Fibroblast of skin of left quadriceps (primary cell): ENCODE data around the gene SIK3.

ENCODE experiments used
- DNase-seq, 2 experiments: peaks; one replicate each; pipeline ENCODE4 v3.0.0-alpha.2; 2013; ENCODE audit warnings: low read depth in 2 of 2

The SIK3 gene

DNA sequence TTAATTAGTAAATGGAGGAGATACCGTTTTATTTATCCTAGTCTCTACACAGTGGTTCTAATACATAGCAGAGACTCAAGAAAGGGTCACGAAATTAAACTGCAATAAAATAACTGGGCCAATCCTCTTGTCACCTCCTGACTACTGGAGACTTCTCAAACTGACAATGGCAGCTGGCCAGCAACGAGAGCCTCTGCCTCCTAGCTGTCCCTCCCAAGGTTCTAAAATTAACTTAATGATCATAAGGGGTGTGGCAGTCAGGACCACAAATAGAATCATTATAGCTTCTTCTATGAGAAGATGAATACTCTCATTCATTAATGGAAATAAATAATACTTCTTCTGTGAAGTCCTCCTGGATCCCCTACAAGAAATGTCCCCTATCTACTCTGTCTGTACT, 197.0 kb downstream of the SIK3 start:
- no peak for DNase-seq

DNA sequence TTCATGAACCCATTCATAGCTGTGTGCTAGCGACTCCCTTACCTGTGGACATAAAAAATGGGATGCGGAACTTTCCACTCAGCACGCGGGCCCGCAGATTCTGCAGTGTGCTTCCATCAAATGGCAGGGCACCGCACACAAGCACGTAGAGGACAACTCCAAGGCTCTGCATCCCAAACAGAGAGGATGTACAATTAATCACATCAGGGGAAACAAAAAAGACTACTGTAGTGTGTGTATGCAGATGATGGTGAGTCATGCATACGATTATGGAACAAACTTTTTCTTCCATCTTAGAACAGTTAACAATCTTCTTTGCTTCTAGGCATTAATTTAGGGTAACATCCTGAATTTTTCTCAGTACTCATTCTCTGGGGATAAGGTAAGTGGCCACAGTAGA, 202.0 kb downstream of the SIK3 start:
- no peak for DNase-seq

DNA sequence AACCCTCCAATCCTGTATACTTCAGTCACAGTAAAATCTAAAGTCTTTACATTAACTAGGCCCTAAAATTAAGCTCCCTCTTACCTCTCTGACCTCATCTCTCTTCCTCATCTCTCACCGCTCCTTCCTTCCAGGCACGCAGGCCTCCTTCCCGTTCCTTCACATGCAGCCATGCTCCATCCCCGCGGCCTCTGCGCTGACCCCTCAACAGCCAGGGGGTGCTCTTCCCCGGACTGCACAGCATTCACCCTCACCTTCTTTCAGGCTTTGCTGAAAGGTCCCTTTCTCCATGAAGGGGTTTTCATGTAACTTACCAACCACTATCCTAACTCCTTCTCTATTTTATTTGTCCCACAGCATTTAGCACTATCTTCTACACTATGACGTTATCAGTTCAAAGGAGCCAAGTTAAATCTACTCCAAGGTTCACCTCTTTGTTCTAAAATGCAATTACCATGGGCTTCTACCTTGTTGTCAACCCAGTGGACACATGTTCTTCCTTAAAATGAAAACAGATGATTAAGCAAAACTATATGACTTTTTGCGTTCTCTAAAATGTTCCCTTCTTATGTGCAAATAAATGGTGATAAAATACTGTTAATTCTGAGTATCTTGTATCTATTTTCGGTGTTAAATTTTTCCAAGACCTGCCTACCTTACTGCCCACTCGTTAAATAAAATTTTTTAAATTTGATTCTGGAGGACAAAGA, 203.0 kb downstream of the SIK3 start:
- no peak for DNase-seq

DNA sequence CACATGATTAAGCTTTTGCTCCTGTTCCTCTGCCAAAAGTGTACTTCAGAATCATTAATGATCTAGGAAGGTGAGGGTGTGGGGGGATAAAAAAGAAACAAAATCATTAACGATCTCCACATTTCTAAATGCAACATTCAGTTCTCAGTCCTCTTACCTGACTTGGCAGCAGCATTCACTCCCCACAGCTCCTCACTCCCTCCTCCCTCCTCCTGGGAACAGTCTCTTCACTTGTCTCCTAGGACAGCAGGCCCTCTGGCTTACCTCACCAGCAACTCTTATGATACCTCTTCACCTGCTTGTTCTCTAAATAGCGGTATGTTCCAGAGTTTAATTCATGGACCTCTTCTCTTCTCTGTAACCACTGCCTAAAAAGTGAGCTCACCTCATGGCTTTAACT, 204.3 kb downstream of the SIK3 start:
- DNase-seq = no peak

DNA sequence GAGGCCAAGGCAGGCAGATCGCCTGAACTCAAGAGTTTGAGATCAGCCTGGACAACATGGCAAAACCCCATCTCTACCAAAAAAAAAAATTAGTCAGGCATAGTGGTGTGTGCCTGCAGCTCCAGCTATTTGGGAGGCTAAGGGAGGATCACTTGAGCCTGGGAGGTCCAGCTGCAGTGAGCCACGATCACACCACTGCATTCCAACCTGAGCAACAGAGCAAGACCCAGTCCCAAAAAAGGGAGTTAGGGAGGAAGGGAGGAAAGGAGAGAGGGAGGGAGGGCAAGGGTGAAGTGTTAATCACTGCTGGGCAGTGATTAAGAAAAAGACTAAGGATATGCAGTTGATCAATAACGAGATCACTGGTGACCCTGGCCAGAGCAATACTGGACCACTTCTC, 204.8 kb downstream of the SIK3 start:
- no peak for DNase-seq

DNA sequence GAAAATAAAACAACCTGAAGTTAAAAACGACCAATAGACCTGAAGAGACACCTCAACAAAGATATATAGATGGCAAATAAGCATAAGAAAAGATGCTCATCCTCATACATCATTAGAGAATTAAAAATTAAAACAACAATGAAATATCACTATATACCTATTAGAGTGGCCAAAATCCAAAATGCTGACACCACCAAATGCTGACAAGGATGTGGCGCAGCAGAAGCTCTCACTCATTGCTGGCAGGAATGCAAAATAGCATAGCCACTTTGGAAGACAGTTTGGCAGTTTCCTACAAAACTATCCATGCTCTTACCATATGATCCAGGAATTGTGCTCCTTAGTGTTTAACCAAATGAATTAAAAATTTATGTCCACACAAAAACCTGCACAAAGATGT, 205.9 kb downstream of the SIK3 start:
- no peak for DNase-seq

DNA sequence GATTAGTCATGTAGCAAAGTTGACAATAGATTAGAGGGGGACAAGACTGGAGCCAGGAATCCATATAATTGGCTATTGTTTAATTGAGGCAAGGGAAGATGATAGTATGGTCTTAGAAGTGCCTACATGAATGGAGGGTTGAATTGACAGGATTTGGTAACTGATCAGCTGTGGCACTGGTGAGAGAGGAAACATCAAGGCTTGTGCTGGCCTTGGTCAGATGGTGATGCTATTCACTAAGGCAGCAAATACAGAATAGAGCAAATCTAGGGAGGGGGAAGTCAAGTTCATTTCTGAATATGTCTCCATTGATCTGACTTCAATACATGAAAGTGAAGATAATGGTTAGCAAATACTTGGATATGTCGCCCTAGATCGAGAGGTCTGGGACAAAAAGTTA, 206.5 kb downstream of the SIK3 start:
- no peak for DNase-seq

DNA sequence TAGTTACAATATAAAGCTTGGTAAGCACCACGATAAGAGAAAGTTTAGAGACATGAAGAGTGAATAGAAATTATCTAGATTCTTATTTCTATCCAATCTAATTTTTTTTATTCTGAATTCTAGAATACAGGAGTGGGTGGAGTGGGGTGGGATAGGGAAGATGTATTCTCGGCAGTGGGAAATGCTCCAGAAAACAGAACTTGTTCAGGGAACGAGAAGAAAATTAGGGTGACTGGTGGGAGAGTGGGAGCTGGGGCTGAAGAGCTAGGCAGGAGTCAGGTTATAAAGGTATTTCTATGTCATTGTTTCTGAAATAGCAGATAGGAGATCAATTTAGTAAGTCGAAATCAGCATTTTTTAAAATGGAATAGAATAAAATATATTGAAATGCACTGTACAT, 207.6 kb downstream of the SIK3 start:
- no peak for DNase-seq

DNA sequence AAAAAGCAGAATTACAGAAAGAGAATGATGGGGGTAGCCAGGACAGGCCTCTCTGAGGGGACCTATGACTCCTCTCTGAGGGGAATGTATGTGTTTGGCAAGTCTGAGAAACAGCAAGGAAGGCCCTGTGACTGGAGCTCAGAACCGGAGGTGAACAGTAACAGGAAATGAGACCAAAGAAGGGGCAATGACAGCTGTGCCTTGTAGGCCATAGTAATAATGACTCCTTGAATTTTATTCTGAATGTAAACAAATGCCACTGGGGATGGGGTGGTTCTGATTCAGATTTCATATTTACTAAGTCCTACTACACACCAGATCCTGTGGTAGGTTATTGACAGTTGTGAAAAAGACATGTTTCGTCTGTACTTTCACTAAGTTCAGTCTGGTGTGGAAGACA, 208.0 kb downstream of the SIK3 start:
- no peak for DNase-seq

DNA sequence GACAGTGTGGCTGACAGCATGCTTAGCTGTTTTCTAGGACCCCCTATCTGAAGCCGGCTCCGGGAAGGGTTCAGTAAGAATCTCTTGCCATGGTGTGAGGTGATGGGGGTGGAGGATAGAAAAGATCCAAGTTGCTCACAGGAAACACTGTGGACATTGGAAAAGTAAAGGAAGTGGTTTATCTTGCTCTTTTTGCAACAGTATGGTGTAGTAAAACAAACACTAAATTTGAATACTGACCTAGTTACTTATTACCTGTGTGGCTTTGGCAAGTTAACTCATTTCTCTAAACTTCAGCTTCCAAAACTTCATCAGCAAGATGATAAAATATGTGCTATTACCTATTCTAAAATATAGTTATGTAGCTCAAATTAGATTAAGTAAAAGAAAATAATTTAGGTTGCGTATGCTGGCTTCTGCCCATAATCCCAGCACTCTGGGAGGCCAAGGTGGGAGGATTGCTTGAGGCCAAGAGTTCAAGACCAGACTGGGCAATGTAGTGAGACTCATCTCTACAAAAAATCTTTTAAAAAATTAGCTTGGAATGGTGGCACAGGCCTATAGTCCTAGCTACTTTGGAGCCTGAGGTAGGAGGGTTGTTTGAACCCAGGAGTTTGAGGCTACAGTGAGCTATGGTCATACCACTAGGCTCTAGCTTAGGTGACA, 209.2 kb downstream of the SIK3 start:
- DNase-seq = no peak

DNA sequence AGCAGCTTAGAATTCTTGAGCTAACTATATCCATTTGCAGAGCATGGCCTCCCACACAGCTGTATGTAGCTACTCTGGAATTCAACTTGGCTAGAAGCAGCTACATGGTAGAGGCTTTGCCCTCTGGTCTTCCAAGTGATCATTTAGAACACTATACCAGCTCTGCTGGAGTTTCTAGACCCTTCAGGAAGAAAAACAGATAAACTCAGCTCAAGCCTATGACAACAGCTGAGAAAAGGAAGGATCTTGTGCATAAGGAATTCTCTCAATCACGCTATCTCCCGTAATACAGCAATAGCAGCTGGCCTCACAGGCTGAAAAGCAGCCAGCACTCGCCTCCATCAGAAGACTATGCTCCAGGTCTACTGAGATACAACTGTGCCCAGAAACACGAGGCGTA, 210.2 kb downstream of the SIK3 start:
- DNase-seq = no peak

DNA sequence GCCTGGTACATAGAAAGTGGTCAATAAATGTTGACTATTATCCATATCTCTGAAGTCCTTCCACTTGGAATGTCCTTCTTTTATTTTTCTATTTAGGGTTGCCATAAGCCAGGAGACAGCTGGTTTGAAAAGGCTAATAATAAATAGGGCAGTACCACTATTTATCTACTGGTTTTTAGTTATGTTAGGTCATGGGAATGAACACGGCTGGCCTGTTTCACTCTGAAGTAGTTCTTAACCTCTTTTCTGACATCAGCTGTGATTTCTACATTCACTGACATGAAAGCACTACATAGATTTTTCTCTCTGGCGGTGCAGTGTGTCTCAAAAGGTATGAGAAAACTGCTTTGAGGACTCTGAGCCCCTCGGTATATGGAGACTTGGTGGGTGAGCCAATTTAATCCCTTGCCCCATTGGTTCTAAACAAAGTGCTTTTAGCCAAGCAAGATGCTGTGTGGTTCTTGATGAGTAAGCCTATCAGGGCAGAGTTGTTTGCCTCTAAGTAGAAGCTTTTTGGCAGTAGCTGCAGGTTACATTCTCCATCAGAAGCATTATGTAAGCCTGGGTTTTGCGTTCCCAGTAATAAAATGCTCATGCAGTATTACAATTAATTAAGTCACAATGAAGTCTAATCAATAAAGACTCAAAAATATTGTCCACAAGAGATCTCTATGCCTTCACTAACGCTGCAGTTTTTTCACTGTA, 212.1 kb downstream of the SIK3 start:
- DNase-seq = no peak

DNA sequence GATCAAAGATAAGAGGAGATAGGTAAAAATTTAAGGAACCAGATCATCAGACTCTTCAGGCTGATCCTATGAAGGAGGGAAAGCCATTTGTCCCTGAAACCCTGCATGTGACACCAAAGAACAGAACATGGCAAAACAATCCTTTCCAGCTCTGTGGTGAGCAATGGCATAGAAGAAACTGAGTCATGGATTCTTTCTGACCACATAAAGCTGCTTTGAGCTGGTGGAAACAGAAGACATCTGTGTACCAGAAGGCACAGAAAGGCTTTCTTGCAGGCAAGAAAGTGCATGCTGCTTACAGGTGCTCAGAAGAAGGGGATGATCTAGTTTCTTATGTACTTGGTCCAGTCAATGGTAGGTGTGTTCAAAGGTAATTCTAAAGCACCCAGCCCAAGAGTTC, 215.8 kb downstream of the SIK3 start:
- DNase-seq = peak; percentile 55 to 63

DNA sequence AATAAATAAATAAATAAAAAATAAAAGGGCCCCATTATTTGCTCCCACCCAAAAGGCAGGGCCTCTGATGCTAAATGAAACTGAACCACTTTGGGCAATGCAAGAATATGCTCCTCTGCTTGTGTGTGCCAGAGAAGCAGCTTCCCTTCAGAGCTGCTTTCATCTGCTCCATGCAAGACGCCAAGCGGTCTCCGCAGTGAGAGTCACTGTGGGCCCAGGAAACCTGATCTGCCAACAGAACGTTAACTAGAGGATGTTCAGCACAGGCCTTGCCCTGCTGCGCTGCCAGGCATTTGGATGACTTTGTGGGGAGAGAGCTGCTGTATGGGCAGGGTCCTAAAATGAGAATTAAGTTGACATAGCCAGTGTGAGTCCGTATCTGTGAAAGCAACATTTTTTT, 217.1 kb downstream of the SIK3 start:
- no peak for DNase-seq

DNA sequence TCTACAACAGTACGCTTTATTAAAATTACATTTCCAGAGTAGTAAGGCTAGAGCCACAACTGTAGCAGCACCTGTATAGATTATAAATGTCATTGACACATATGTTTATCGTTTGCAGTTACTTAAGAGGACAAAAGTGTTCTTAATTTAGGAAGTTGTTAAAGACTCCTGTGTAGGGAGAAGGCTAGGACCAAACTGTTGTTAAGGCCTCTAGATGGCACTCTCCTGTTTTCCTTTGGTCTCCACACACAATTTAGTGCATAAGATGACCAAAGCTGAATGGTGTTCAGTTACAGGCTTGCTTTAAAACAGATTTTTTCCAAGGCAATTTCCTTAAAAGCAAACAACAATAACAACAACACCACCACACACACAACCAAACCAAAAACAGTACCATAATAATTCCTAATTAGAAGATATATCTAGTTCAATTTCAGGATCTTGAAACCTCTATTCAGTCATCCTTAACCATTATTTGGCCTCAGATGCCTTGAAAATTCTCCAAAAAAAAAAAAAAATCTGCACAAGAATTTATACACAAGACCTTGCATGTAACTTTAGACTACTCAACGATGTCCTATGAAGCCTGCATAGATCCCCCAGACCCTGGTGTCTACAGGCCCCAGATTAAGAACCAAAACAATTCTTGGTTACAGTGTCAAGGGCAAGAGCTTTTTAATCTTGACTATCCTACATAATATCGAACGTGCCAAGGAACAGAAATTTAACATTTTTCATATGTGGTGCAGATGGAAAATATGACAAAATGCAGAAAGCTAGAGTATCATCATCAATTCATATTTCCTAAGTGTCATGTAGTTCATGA, 218.2 kb downstream of the SIK3 start:
- peak; percentile 57 to 62 for DNase-seq

DNA sequence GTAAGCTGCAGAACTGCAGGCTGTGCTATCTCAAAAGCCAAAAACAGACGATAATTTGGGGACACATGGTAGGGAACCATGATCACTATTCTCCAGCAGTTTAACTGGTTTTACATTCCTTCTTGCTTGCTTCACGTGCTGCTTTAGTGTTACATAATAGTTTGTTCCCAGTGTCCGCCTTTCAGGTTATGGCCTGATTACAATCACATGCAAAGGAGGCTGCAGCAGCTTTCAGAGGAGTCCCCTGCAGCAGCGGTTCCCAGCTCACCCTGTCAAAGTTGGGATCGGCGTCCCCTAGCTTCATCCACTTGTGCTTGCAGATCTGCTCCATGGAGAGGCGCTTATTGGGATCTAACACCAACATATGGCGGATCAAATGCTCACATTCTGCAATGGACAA, 221.6 kb downstream of the SIK3 start:
- DNase-seq = no peak

DNA sequence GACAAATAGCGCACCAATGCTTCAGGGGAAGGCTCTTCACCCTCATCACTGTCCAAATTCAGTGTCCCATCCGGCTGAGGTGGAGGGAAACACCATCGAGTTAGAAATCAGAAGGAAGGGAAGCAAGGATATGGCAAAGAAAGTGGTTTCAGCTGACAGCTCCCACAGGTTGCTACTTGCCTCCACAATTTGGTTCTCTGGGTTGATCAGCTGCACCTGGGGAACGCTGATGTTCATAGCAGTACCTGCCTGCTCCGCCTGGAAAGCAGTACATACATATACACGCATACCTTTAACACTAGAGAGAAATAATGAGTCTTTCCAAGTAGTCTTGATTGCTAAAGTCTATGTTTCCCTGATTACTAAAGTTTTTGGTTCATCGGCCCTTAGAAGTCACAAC, 223.0 kb downstream of the SIK3 start:
- no peak for DNase-seq

DNA sequence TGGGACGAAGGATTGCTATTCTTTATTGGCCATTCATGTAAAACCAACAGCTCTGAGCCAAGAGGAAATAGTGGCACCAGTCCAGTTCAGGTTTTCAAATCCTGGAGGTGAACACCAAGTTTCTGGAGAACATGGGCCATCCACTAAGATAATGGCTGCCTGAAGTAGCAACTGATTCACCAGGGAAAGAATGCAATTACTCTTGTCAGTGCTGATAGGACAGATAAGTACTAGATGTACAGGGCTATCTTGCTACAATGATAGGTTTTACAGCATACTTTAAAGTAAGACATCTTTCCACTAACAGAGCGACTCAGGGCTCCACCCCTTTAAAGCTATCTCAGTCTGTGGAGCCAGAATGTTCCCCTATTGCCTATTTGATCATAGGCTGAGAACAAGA, 224.0 kb downstream of the SIK3 start:
- peak in 1 of 2 experiments; percentile 32 for DNase-seq

DNA sequence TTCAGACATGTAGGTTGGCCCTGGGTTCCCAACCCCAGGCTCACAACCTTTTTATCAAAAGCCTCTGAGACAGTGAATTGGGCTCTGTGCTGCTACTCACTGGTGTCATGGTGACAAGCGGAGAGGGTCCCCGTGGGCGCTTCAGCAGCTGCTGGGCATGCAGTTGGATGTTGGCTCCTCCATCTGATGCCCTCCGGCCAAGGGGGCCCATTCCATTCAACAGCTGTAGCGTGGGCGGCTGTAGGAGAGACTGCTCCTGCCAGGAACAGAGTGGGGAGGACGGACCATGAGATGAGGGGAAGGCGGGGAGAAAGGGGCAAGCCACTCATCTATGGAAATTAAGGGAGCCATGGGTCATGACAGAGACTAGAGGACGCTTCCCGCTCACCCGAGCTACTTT, 224.8 kb downstream of the SIK3 start:
- no peak for DNase-seq

DNA sequence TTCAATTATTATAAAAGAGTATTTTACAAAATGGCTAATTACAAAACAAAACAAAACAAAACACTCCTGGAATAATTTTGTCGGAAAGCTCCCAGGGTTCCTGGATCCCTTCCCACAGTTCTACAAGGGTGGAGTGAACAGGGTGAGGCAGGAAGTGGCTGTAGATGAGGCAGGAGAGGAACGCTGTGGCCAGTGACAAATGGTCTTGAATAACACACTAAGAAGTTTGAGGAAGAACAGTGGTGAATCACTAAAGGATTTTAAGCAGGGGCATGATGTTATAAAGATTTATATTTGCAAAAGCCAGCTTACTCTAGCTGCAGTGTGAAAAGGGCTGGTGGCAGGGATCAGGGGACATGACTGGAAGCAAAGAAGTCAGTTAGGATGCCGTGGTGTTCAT, 227.0 kb downstream of the SIK3 start:
- DNase-seq = peak; percentile 62 to 63

DNA sequence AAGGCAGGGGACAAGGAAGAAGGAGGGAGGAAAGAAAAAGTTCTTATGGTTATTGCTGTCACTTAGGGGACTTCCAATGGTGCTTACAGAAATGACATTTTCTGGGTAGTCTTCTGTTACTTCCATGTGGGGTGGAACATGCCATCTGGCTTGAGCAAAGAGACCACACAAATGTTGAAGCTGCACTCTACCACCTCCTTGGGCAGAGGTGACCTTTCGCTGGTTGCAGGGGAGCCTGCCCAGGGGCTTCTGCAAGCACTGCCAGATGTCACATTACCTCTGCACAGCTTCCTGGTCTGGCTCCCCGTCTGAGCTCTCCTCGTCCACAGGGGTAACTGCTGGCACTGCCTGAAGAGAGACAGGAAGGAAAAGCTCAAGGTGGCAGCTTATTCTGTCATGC, 228.2 kb downstream of the SIK3 start:
- DNase-seq = no peak

DNA sequence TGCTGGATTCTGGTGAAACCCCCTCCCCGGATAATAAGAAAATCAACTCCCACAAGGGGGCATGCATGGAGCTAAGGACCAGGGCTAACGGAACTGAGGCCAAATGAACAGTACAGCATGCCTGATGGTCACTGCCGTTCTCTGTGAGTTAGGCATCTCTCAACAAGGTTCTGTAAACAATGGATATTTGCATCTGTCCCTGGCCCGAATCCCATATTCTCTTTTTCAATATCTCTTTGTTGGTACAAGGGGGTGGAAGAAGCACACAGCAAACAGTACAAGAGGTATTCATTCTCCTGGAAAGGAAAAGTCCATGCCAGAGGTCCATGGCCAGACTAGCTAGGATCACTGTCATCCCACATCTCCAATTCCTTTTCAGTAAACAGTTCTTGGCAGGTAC, 228.6 kb downstream of the SIK3 start:
- no peak for DNase-seq
